Stimulated activated effector memory CD8-positive, alpha-beta T cell treated with anti-CD3 and anti-CD28 coated beads, Interleukin-12 subunit alpha, Interleukin-12 subunit beta, amount 100 ng/mL, for 72 hours (primary cell): ENCODE data around the gene KLHL30.

Experiments used
- ATAC-seq: fragments of 150-1000 bp; cut with Tn5 transposase; 2 replicates; pipeline ENCODE4 v1.10.0; 2021
- DNase-seq, 2 donors: peaks; one replicate each; pipeline ENCODE4 v3.0.0; 2021 to 2022; ENCODE audit warnings: low spot score in 2 of 2
- H3K27ac Mint-ChIP-seq: one replicate; pipeline ENCODE4 v1.8.0; 2022; ENCODE audit warnings: mild to moderate bottlenecking, mixed read lengths
- H3K36me3 Mint-ChIP-seq: one replicate; pipeline ENCODE4 v1.8.0; 2022; ENCODE audit warnings: mild to moderate bottlenecking, mixed read lengths
- H3K4me1 Mint-ChIP-seq: one replicate; pipeline ENCODE4 v1.8.0; 2022; ENCODE audit warnings: mixed read lengths
- H3K4me3 Mint-ChIP-seq: one replicate; pipeline ENCODE4 v1.8.0; 2022; ENCODE audit warnings: mild to moderate bottlenecking, mixed read lengths
- H3K9me3 Mint-ChIP-seq: one replicate; pipeline ENCODE4 v1.8.0; 2022; ENCODE audit warnings: mixed read lengths

KLHL30 gene

DNA sequence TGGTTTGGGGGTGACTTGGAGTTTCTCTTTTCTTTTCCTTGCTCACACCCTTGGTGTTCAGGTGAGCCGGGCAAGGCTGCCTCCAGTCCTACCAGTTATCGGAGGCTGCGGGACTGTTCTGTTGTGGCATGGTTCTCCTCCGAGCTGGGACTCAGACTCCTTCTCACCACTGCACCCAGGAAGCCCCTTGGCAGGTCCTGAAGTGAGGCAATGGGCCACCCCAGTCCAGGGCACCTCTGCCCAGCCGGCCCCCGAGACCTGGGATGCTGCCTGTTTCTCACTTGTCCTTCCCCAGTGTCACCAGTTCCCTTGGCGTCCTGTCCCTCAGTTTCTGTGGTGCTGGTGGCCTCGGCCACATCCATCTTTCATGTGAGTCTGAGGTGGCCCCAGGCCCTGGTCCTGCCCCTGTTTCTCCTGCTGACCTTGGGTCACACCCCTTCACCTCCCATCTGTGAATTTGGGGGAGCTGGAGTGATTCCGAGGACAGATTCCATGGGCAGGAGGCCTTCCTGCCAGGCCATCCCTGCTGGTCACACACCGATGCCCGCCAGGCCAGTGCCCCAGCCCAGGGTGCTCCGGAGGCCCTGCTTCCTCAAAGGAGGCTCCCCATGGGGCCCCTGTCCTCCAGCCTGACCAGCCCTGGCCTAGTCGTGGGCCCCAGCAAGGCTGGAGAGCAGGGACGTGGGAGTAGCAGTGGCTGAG lies 6.6 kb upstream of the KLHL30 start:
- Mint-ChIP-seq H3K4me1 (no peaks in the 10 kb centered on the region), H3K4me3 (no peak overlapping the region), H3K9me3 (no peaks in the 10 kb centered on the region), H3K36me3 (no peaks in the 10 kb centered on the region), H3K27ac (no peak overlapping the region)
- no peak for ATAC-seq
- DNase-seq = no peak

- H3K4me3 Mint-ChIP-seq = no peak overlapping the region
- H3K9me3 Mint-ChIP-seq = no peaks in the 10 kb centered on the region
- DNase-seq (no peak), ATAC-seq (no peak)
- H3K27ac Mint-ChIP-seq = no peak overlapping the region
- H3K4me1 Mint-ChIP-seq = no peaks in the 10 kb centered on the region
- no peaks in the 10 kb centered on the region for H3K36me3 Mint-ChIP-seq
Measured at GRCh38 chr2:238132463-238133450, 5.7 kb upstream of the KLHL30 start.

DNA sequence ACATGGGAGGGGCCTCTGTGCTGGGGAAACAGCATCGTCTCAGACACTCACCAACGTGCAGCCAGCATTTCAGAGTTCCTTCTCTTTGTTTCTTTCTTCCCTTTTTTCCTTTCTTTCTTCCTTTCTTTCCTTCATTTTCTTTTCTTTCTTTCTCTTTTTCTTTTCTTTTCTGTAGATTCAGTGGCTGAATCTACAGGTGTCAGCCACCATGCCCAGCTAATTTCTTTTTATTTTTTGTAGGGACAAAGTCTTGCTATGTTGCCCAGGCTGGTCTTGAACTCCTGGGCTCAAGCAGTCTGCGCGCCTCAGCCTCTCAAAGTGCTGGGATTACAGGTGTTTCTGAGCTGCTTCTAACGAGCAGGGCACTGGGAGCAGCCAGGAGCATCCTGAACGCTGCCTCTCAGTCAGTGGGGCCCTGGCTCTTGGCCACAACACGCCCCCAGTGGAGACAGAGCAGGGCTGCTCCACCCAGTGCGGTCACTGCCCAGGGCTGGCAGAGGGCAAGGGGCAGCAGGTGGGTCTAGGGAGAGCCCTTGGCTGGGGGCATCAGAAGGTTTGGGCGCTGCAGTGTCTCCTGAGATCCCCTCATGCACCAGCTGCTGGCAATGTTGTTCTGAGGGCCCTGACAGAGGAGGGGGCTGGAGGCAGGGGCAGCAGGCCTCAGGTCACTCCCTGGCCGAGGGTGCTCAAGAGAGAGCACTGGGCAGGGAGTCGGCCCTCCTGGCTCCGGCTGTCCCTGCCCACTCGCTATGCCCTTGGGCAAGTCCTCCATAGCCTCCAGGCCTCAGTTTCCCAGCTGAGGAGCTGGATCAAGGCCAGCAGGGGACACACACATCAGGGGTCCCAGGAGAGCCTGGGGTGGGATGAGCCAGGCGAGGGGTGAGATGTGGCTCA lies 4.7 kb upstream of the KLHL30 start:
- Mint-ChIP-seq H3K4me3 (no peak overlapping the region), H3K4me1 (no peaks in the 10 kb centered on the region), H3K36me3 (no peaks in the 10 kb centered on the region), H3K27ac (no peak overlapping the region), H3K9me3 (no peaks in the 10 kb centered on the region)
- DNase-seq (no peak), ATAC-seq (no peak)

DNA sequence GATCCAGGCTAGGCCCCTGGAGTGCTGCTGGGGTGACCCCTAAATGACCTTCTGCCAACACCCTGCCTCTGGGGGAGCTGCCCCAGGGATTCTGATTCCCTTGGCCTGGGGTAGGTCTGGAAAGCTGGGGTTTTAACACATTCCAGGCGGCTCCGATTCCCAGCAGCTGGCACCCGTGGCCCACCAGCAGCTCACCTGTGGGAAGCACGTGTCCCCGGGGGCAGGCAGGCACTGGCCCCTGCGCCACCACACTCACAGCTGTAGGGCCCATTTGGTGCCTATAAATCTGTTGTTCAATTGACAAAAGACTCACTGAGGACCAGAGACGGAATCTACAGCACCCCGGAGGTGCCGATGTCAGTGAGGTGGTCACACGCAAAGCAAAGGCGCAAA lies 4.1 kb upstream of the KLHL30 start:
- DNase-seq = no peak
- no peak for ATAC-seq
- Mint-ChIP-seq H3K36me3 (no peaks in the 10 kb centered on the region), H3K4me3 (no peak overlapping the region), H3K9me3 (no peaks in the 10 kb centered on the region), H3K27ac (no peak overlapping the region), H3K4me1 (no peaks in the 10 kb centered on the region)

DNA sequence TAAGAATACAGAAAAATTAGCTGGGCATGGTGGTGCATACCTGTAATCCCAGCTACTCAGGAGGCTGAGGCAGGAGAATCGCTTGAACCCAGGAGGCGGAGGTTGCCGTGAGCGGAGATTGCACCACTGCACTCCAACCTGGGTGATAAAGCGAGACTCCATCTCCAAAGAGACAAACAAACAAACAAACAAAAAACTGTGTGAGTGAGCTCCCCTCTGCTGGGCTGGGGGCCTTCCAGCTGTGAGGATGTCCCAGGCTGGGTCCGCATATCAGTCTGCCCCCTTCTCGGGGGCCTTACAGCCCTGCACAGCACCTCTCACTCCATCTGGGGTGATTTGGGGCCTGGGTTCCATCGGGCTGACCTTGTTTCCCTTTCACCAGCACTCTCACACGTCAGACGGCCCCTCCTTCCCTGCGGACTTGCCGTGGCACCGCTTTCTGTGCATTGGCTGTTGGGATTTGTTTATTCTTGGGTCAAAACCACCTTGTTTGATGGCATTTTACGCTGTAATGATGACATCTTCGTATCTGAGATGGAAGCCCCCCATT lies 2.8 kb upstream of the KLHL30 start:
- no peaks in the 10 kb centered on the region for H3K36me3 Mint-ChIP-seq
- no peak for ATAC-seq

DNA sequence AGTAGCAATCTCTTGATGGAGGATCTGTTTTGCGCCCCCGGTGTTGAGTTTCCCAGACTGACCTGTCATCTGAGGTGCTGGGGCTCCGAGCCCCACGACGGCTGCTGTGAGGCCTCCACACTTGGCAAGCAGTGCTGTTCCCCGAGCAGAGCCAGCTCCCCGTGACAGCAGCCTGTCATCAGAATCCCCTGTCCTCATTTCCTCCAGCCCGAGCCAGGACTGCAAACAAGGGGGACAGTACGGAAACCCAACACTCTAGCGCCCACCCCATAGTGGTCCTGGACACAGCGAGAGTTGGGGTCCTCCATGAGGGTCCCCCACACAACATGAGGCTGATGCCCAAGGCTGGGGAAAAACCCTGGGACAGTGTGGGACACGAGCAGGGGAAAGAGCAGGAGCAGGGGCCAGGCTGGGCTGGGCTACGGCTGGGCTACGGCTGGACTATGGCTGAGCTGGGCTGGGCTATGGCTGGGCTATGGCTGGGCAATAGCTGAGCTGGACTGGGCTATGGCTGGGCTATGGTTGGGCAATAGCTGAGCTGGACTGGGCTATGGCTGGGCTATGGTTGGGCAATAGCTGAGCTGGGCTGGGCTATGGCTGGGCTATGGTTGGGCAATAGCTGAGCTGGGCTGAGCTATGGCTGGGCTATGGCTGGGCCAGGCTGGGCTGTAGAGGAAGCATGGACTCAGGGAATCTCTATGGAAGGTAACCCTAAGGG lies 1.5 kb upstream of the KLHL30 start:
- Mint-ChIP-seq H3K4me1 (peaks cover 8% of the 10 kb centered on the region), H3K4me3 (no peak overlapping the region), H3K36me3 (no peaks in the 10 kb centered on the region), H3K27ac (no peak overlapping the region), H3K9me3 (no peaks in the 10 kb centered on the region)
- ATAC-seq (no peak), DNase-seq (no peak)

More for the DNA sequence above, 2.8 kb upstream of the KLHL30 start:
- H3K9me3 Mint-ChIP-seq = no peaks in the 10 kb centered on the region
- no peak overlapping the region for H3K4me3 Mint-ChIP-seq
- no peaks in the 10 kb centered on the region for H3K4me1 Mint-ChIP-seq
- no peak overlapping the region for H3K27ac Mint-ChIP-seq
- no peak for DNase-seq

DNA sequence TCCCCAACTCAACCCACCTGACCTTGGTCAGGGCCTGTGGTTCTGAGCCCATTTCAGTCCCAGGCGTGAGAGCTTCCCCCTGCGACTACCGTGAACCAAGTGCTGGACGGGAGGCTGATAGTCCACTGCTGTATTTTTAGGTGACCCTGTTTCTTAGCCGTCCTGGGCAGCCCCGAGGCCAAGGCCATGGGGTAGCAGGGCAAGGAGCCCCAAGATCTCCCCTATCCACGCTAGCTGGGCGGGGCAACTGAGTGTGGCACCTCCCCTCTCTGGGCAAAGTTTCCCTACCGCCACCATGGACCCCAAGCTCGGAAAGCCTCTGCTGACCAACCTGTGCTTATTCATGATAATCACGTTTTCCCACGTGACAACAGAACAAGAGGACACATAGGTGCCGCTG lies 583 bp upstream of the KLHL30 start:
- H3K27ac Mint-ChIP-seq = no peak overlapping the region
- DNase-seq (no peak), ATAC-seq (no peak)
- no peaks in the 10 kb centered on the region for H3K9me3 Mint-ChIP-seq
- H3K36me3 Mint-ChIP-seq = no peaks in the 10 kb centered on the region
- peaks cover 10% of the 10 kb centered on the region for H3K4me1 Mint-ChIP-seq
- no peak overlapping the region for H3K4me3 Mint-ChIP-seq

DNA sequence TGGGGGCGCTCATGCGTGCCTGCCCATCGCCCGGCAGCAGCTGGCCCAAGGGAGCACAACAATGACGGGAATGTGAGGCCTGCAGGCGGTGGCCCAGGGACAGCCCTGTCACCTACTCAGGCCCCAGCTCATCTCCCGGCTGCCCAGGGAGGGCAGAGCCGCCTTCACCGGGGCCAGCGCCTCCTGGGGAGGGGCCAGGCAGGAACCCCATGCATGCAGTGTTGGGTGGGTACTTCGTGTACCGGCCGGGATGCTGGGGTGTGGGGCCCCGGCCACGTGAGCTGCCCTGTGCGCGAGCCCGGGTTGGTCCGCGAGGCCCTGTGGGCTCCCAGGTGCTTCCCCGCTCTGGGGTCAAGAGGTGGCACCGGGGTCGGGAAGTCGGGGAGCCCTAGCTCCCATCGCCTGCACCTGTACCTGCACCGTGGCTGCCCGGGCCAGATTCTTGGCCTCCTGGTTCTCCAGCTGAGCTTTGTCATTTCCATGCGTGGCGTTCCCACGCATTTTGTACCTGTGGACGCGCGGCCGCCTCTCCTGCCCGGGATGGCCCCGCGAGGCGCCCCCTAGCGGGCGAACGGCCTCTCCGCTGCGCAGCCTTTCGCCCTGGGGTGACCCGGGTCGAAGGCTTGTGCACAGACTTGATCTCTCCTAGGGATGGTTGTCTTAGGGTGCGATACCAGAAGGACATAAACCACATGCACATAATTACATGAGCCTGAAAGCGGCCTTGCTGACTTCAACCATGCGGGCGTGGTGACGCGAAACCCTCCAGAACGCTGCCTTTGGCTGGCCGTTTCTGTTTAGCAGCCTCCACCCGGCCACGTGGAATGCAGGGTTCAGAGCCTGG lies 950 bp downstream of the KLHL30 start:
- H3K9me3 Mint-ChIP-seq = no peaks in the 10 kb centered on the region
- H3K4me1 Mint-ChIP-seq = peaks cover 16% of the 10 kb centered on the region
- DNase-seq (peak; percentile 36 to 62), ATAC-seq (peak; percentile 29)
- H3K4me3 Mint-ChIP-seq = no peak overlapping the region
- H3K27ac Mint-ChIP-seq = no peak overlapping the region
- H3K36me3 Mint-ChIP-seq = no peaks in the 10 kb centered on the region

GRCh38 chr2:238140040-238140439 lies 1.6 kb downstream of the KLHL30 start:
- no peak for DNase-seq
- H3K27ac Mint-ChIP-seq = no peak overlapping the region
- no peak overlapping the region for H3K4me3 Mint-ChIP-seq
- peaks cover 16% of the 10 kb centered on the region for H3K4me1 Mint-ChIP-seq
- no peaks in the 10 kb centered on the region for H3K36me3 Mint-ChIP-seq
- no peak for ATAC-seq
- no peaks in the 10 kb centered on the region for H3K9me3 Mint-ChIP-seq

- DNase-seq (no peak), ATAC-seq (no peak)
- peak overlapping the region; percentile 76 for H3K27ac Mint-ChIP-seq
- H3K4me3 Mint-ChIP-seq = no peak overlapping the region
- peaks cover 16% of the 10 kb centered on the region for H3K4me1 Mint-ChIP-seq
- H3K36me3 Mint-ChIP-seq = no peaks in the 10 kb centered on the region
- no peaks in the 10 kb centered on the region for H3K9me3 Mint-ChIP-seq
Measured at GRCh38 chr2:238140721-238141540, 2.5 kb downstream of the KLHL30 start.

GRCh38 chr2:238141541-238142318 lies 3.3 kb downstream of the KLHL30 start:
- Mint-ChIP-seq H3K36me3 (no peaks in the 10 kb centered on the region), H3K27ac (peak overlapping the region; percentile 76), H3K9me3 (no peaks in the 10 kb centered on the region), H3K4me3 (no peak overlapping the region), H3K4me1 (peaks cover 16% of the 10 kb centered on the region)
- DNase-seq (no peak), ATAC-seq (no peak)

DNA sequence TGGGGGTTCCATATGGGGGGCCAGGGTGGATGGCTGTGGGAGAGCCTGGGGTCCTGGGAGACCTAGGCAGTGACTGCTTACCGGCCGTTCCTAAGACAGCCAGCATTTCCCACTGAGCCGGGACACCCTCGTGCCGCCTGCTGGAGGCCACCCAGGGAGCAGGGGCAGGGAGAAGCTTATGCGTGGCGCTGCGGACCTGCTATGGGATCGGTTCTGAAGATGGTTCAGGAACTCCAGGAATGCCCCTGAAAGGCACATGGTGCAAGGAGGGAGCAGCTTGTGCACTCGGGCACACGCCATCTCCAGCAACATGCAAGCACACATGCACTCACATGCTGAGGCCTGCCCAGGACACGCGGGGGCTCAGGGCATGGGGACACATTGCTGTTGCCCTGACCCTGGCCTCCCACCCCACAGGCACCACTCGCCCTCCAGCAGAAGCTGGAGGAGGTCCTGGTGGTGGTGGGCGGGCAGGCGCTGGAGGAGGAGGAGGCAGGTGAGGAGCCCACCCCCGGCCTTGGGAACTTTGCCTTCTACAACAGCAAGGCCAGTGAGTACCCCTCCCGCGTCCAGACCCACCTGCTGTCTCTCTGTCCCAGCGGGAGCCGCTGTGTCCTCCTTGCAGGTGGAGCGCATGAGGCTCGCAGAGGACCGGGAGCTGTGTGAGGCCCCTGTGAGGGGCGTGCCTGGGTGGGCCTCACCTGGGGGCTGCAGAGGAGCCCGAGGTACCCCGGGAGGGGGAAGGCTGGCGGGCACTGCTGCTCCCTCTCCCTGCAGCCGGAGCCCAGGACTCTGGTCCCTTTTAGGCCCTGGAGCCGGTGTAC lies 4.1 kb downstream of the KLHL30 start:
- Mint-ChIP-seq H3K4me1 (peaks cover 16% of the 10 kb centered on the region), H3K36me3 (no peaks in the 10 kb centered on the region), H3K9me3 (no peaks in the 10 kb centered on the region), H3K4me3 (no peak overlapping the region), H3K27ac (peak overlapping the region; percentile 76)
- DNase-seq (no peak), ATAC-seq (no peak)
